HCT116 (cell line): Measurements from ENCODE around the gene SLCO2A1.

ENCODE experiments used
- EGR1 ChIP-seq: IDR thresholded peaks from 2 replicates; pipeline ENCODE4 v1.6.1; 2012; ENCODE audit warnings: low read depth
- EZH2 ChIP-seq: fragments of 200-600 bp; sonication (generic); IDR thresholded peaks from 2 replicates; pipeline ENCODE4 v1.6.1; 2017; ENCODE audit warnings: antibody characterized with exemption, mixed run types
- POLR2A ChIP-seq: IDR thresholded peaks from 2 replicates; pipeline ENCODE4 v1.7.0; 2011; ENCODE audit warnings: borderline replicate concordance; ENCODE audit not compliant: insufficient read depth, insufficient read length; ENCODE audit errors: extremely low read depth
- POLR2AphosphoS5 ChIP-seq: IDR thresholded peaks from 2 replicates; pipeline ENCODE4 v1.6.1; 2011; ENCODE audit warnings: mild to moderate bottlenecking, low read depth, low read length, moderate library complexity
- SIN3A ChIP-seq: IDR thresholded peaks from 2 replicates; pipeline ENCODE4 v1.6.1; 2012; ENCODE audit warnings: low read depth
- TF ChIP-seq, protein P1 (sequence below), 3 experiments: fragments of 200-600 bp in 1 of 3; sonication (generic) in 1 of 3; IDR thresholded peaks in 2 of 3; conservative IDR thresholded peaks in 1 of 3; 2 replicates each; pipeline ENCODE4 v1.5.1; 2012 to 2017; ENCODE audit warnings: low read depth in 2 of 3, low read length in 2 of 3, antibody characterized with exemption in 1 of 3, borderline replicate concordance in 1 of 3, control low read depth in 1 of 3, mild to moderate bottlenecking in 1 of 3, mixed read lengths in 1 of 3, mixed run types in 1 of 3, moderate library complexity in 1 of 3; ENCODE audit not compliant: insufficient read depth in 1 of 3

DNA sequence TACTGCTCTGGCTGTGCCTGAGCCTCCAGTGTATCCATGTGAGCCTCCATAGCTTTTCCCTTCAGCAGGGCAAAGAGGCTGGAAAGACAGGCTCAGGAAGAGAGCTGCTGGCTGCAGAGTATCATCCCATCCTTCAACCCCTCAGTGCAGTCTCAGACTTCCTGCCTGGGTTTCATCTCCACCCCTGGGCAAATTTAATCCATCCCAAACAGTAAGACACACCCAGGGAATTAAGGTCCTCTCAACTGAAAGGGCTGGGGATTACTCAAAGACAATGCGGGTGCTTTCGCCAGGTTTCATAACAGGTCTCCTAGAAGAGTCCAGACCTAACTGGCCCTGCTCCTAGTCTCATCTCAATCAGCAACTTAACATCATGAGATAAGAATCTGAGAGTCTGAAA is 15.5 kb downstream of the SLCO2A1 start:
- TF ChIP-seq SIN3A (no peak), POLR2A (no peak), EGR1 (no peak), EZH2 (no peak), POLR2AphosphoS5 (no peak)
- TF ChIP-seq, protein P1, sequence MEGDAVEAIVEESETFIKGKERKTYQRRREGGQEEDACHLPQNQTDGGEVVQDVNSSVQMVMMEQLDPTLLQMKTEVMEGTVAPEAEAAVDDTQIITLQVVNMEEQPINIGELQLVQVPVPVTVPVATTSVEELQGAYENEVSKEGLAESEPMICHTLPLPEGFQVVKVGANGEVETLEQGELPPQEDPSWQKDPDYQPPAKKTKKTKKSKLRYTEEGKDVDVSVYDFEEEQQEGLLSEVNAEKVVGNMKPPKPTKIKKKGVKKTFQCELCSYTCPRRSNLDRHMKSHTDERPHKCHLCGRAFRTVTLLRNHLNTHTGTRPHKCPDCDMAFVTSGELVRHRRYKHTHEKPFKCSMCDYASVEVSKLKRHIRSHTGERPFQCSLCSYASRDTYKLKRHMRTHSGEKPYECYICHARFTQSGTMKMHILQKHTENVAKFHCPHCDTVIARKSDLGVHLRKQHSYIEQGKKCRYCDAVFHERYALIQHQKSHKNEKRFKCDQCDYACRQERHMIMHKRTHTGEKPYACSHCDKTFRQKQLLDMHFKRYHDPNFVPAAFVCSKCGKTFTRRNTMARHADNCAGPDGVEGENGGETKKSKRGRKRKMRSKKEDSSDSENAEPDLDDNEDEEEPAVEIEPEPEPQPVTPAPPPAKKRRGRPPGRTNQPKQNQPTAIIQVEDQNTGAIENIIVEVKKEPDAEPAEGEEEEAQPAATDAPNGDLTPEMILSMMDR (IDR thresholded peaks at IDR 0.05 in 2 of 3, conservative IDR thresholded peaks at IDR 0.05 in 1 of 3; ENCODE audit: borderline replicate concordance in 1 of 3, insufficient read depth in 1 of 3, low read depth in 2 of 3, low read length in 2 of 3), result no peak
